H1 (cell line): Measurements from ENCODE around the gene CEACAM1. TPM values are rescaled to one million over a fixed set of nuclear protein-coding genes. Genes with fewer than 3 reads are reported as not detected.

ENCODE experiments used
- ASH2L ChIP-seq: fragments of 200-600, 300-600 bp; sonication (generic); IDR thresholded peaks from one replicate; pipeline ENCODE4 v1.7.1; 2017; ENCODE audit warnings: low read length
- ATF3 ChIP-seq: IDR thresholded peaks from 2 replicates; pipeline ENCODE4 v1.6.1; 2011; ENCODE audit warnings: low read depth, mild to moderate bottlenecking, low read length; ENCODE audit not compliant: insufficient read depth
- BCL11A ChIP-seq, 2 experiments: IDR thresholded peaks; one replicate each; pipeline ENCODE4 v1.6.1; 2011; ENCODE audit warnings: low read depth in 2 of 2, low read length in 2 of 2, mild to moderate bottlenecking in 2 of 2
- CBX8 ChIP-seq: fragments of 300-800, 300-1000 bp; sonication (generic); IDR thresholded peaks from 2 replicates; pipeline ENCODE4 v1.7.1; 2016; ENCODE audit warnings: low read depth, low read length, borderline replicate concordance
- POLR2AphosphoS5 ChIP-seq: IDR thresholded peaks from 2 replicates; pipeline ENCODE4 v1.6.1; 2011; ENCODE audit warnings: low read depth, low read length
- SIN3A ChIP-seq, 2 experiments: IDR thresholded peaks in 1 of 2; conservative IDR thresholded peaks in 1 of 2; 2 replicates each; pipeline ENCODE4 v1.6.1; 2011 to 2012; ENCODE audit warnings: low read length in 2 of 2, improper control_type of control experiment in 1 of 2, low read depth in 1 of 2, mild to moderate bottlenecking in 1 of 2
- SUZ12 ChIP-seq: fragments of 200-600 bp; sonication (generic); IDR thresholded peaks from 2 replicates; pipeline ENCODE4 v1.6.1; 2012; ENCODE audit warnings: mild to moderate bottlenecking, inconsistent platforms, low read length, moderate library complexity, mixed read lengths
- YY1 ChIP-seq: IDR thresholded peaks from 2 replicates; pipeline ENCODE4 v1.6.1; 2011; ENCODE audit warnings: low read depth, mild to moderate bottlenecking, low read length
- polyA plus RNA-seq, 7 experiments: library from polyadenylated mRNA; depleted of rRNA in 3 of 7; stranded (reverse) in 5 of 7; unstranded in 2 of 7; fragments of >200 nt in 5 of 7; fragments of 200-250 nt in 2 of 7; gene quantifications; 1 replicate in 5 of 7; 2 replicates in 1 of 7; 4 replicates in 1 of 7; pipeline versions ENCODE4 v1.2.1 to v1.2.3, GENCODE V29; 2011 to 2013; ENCODE audit warnings: missing spikeins in 2 of 7, mixed read lengths in 2 of 7
- total RNA-seq: library from RNA; stranded (reverse); fragmentation: NEBNext Ultra II Directional; extraction: Animal tissue kit (Norgen Biotek cat#: 25700); gene quantifications from 2 replicates; pipeline ENCODE4 v1.2.1, GENCODE V29; 2021

Gene CEACAM1
- total and polyA plus RNA-seq, 2 of the 8 experiments (the other 6 are each of a cell fraction or from before 2014, with no cell fraction given): 1.8 to 3.6 TPM

- no peak for TF ChIP-seq ATF3
- TF ChIP-seq ASH2L: no peak
- TF ChIP-seq BCL11A (IDR thresholded peaks at IDR 0.05; ENCODE audit: low read depth in 2 of 2, low read length in 2 of 2): no peak
- no peak for TF ChIP-seq CBX8
- no peak for TF ChIP-seq YY1
- no peak for TF ChIP-seq SUZ12
- no peak for TF ChIP-seq POLR2AphosphoS5
- no peak for TF ChIP-seq SIN3A (conservative IDR thresholded peaks at IDR 0.05 in 1 of 2, IDR thresholded peaks at IDR 0.05 in 1 of 2; ENCODE audit: low read depth in 1 of 2, low read length in 2 of 2)
Observed at GRCh38 chr19:42567567-42567966, 39.3 kb upstream of the CEACAM1 start (continued).
